ENCODE measurements around the gene FABP6.

FABP6 gene

DNA sequence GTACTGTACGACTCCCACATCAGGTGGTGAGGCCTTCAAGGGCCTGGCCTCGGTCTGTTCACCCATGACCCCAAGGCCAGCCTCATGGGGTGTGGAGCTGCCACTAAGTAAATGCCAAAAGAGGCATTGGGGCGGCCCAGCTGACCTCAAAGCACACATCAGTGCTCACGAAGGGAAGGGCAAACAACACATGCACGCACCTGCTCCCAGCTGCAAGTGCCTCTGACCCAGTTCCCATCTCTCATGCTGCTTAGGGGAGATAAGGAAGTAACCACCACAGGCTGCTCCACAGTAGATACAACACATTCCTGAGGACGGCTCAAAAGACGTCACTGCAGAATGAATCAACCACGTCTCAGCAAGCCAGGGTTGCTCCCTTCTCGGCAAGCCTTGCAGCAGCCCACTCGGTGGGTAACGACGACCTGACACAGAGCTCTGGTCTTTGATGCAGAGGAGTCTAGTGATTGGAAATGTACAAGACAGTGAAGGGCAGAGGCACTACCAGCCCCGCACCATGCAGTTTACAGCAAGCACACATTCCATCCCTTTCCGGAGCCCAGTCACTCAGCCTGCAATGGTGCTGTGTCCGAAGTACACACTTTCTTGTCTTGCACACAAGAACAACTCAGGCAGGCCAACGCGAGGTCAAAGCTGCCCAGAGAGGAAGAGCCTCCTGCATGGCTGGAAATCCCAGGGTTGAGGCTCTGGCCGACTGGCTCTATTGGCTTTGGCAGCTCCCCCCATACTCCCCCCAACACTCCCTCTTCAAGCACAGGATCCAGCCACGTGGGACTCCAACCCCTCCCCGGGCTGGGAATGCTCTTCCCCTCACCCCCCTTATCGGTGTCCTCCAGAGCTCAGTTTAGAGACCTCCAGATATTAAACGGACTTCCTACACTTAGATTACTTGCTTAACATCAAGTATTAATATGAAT is 31.8 kb downstream of the FABP6 start:
- H3K4me3 ChIP-seq (ENCODE audit: low read depth, low read length) = no peak overlapping the region
- no peak for TF ChIP-seq CTCF (IDR thresholded peaks at IDR 0.05; ENCODE audit: borderline replicate concordance, insufficient read depth, low read depth, low read length)

GRCh38 chr5:160262151-160263074 is 33.1 kb downstream of the FABP6 start:
- H3K4me3 ChIP-seq (ENCODE audit: low read depth, low read length) = no peak overlapping the region
- TF ChIP-seq CTCF (IDR thresholded peaks at IDR 0.05; ENCODE audit: borderline replicate concordance, insufficient read depth, low read depth, low read length) = no peak

DNA sequence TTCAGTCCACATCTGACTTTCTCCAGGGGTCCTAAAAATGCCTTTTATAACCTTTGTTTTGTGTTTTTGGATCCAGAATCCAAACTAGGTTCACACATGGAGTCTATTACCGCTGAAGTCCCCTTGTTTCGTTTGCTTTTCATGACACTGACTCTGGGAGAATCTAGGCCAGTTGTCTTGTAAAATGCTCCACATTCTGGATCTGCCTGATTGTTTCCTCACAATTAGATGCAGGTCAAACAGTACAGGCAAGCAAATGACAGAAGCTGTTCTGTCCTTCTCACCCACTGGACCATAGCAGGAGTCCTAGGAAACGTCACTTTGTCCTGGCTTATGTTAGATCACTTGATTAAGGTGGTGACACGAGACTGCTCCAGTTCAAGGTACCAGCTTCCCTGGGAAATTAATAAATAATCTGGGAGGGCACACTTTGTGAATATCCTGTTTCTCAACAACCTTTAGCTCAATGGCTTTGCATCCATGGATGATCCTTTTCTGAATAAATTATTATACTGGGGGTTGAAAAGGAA is 34.1 kb downstream of the FABP6 start:
- no peak for TF ChIP-seq CTCF (IDR thresholded peaks at IDR 0.05; ENCODE audit: borderline replicate concordance, insufficient read depth, low read depth, low read length)
- no peak overlapping the region for H3K4me3 ChIP-seq (ENCODE audit: low read depth, low read length)

GRCh38 chr5:160266044-160266443 is 36.7 kb downstream of the FABP6 start:
- TF ChIP-seq CTCF (IDR thresholded peaks at IDR 0.05; ENCODE audit: borderline replicate concordance, insufficient read depth, low read depth, low read length) = no peak

DNA sequence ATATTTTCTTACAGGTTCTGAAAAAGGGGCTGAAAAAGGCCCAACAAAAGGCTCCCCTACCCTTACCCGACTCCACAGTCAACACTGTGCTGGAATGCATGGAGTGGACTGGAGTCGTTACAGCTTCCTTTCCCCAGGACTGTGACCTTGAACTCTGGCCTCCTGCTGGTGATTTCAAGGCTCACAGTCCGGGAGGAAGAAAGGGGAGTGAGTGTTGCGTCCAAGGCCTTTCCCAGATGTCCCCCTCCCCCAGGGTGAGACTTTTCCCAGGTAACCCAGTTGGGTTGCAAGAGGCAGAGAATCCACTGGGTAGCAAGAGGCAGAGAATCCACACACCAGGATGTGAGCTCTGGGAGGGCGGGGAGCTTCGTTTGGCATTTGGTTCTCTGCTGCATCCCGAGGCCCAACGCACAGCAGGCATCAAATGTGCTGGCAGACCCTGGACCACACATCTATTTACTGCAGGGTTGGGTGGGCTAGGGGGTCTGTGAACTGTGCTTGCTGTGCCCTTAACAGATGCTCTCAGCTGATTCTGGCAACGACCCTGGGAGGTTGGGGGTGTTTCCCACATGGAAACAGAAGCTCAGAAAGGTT is 37.5 kb downstream of the FABP6 start:
- no peak overlapping the region for H3K4me3 ChIP-seq (ENCODE audit: low read depth, low read length)
- 0 out of 2 replicates have a peak, but pooled peaks have one; percentile 7 for TF ChIP-seq CTCF (IDR thresholded peaks at IDR 0.05; ENCODE audit: borderline replicate concordance, insufficient read depth, low read depth, low read length)

More at GRCh38 chr5:160266044-160266443, 36.7 kb downstream of the FABP6 start:
- H3K4me3 ChIP-seq (ENCODE audit: low read depth, low read length) = no peak overlapping the region

- no peak overlapping the region for H3K4me3 ChIP-seq (ENCODE audit: low read depth, low read length)
- TF ChIP-seq CTCF (IDR thresholded peaks at IDR 0.05; ENCODE audit: borderline replicate concordance, insufficient read depth, low read depth, low read length) = no peak
Measured at GRCh38 chr5:160268121-160268520, 38.8 kb downstream of the FABP6 start.

Data from GM12875 (cell line).